ENCODE data around the gene CD22.

The CD22 gene

GRCh38 chr19:35351411-35352176, 22.6 kb downstream of the CD22 start:
- TF ChIP-seq TSHZ1 (tag by site-specific recombination; IDR thresholded peaks at IDR 0.05; ENCODE audit: borderline replicate concordance) (no peak), ZFP41 (tag by site-specific recombination; IDR thresholded peaks at IDR 0.05; ENCODE audit: borderline replicate concordance) (no peak), SP2 (tag by site-specific recombination; IDR thresholded peaks at IDR 0.05) (no peak), REPIN1 (tag by site-specific recombination; IDR thresholded peaks at IDR 0.05; ENCODE audit: low read depth) (no peak), ZIC2 (tag by site-specific recombination; IDR thresholded peaks at IDR 0.05) (no peak), PRDM10 (tag by site-specific recombination; IDR thresholded peaks at IDR 0.05) (no peak), ZNF292 (tag by site-specific recombination; IDR thresholded peaks at IDR 0.05; ENCODE audit: borderline replicate concordance, low read depth) (no peak), ZNF274 (IDR thresholded peaks at IDR 0.05; ENCODE audit: low read length) (no peak), ZNF274 (tag by site-specific recombination; IDR thresholded peaks at IDR 0.05; ENCODE audit: borderline replicate concordance) (no peak), ZFP37 (tag by site-specific recombination; IDR thresholded peaks at IDR 0.05) (no peak), ZNF221 (tag by site-specific recombination; IDR thresholded peaks at IDR 0.05; ENCODE audit: borderline replicate concordance) (no peak), ZNF248 (tag by site-specific recombination; IDR thresholded peaks at IDR 0.05) (no peak), ZNF354C (tag by site-specific recombination; IDR thresholded peaks at IDR 0.05; ENCODE audit: borderline replicate concordance, low read depth) (no peak)
- Histone ChIP-seq H3K36me3 (ENCODE audit: control insufficient read depth in 2 of 2, insufficient read depth in 1 of 2, low read length in 2 of 2) (no peaks in the 10 kb centered on the region; a peak in 1 of 3 replicates), H3K9me3 (ENCODE audit: control insufficient read depth, insufficient read depth, low read depth, low read length) (no peaks in the 10 kb centered on the region), H3K27ac (ENCODE audit: extremely low read depth, low read depth, low read length) (no peak overlapping the region), H3K4me3 (ENCODE audit: low read depth, low read length) (no peak overlapping the region), H3K4me1 (ENCODE audit: control insufficient read depth, insufficient read depth, low read length) (no peaks in the 10 kb centered on the region)
- ChIA-PET CTCF (interaction anchor here (0.8 to 10.6 kb wide), 14 partner anchors 13 to 284 kb away, joined by 3 to 237 read pairs (median 20); partner anchors contain the start of gene KRTDAP), POLR2A (no interaction called here)

- Histone ChIP-seq H3K4me1 (ENCODE audit: control insufficient read depth, insufficient read depth, low read length) (no peaks in the 10 kb centered on the region), H3K36me3 (ENCODE audit: control insufficient read depth in 2 of 2, insufficient read depth in 1 of 2, low read length in 2 of 2) (no peaks in the 10 kb centered on the region; a peak in 1 of 3 replicates), H3K27ac (ENCODE audit: extremely low read depth, low read depth, low read length) (no peak overlapping the region), H3K9me3 (ENCODE audit: control insufficient read depth, insufficient read depth, low read depth, low read length) (no peaks in the 10 kb centered on the region), H3K4me3 (ENCODE audit: low read depth, low read length) (no peak overlapping the region)
- TF ChIP-seq ZNF148 (tag by site-specific recombination; IDR thresholded peaks at IDR 0.05; ENCODE audit: borderline replicate concordance) (0 out of 2 replicates have a peak, but pooled peaks have one; percentile 4), ZNF768 (tag by site-specific recombination; IDR thresholded peaks at IDR 0.05) (no peak)
- POLR2A ChIA-PET, result interaction anchor here (0.7 to 2.1 kb wide), 4 partner anchors 84 to 296 kb away, joined by 3 to 13 read pairs (median 6); partner anchors contain the start of gene COX6B1
- CTCF ChIA-PET, result interaction anchor here (0.6 to 10.6 kb wide), 48 partner anchors 10 to 712 kb away, joined by 3 to 237 read pairs (median 8); partner anchors contain the start of genes HAUS5 and KRTDAP
Measured at GRCh38 chr19:35352177-35352447, 23.1 kb downstream of the CD22 start.
